ENCODE measurements around the gene CACNA1A.

The CACNA1A gene

DNA sequence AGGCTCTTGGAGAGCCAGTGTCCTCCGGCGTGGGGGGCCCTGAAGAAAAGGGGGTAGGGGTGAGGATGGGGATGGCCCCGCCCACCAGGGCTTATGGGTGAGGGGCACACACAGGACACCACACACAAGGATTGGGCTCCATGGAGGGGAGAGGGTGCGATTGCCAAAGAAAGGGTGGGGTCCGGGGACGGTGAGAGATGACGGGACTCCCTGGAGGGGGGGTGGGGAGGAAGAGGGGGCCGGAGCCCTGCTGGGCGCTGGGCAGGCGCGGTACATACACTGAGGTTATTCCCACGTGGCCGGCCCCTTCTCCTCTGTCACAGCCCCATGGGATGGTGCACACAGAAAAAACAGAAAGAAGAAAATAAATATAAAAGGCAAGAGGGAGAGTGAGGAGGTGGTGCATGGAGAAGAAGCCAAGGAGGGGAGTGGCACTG, 295.9 kb downstream of the CACNA1A start:
- Histone ChIP-seq H3K4me3 (ENCODE audit: low read depth, low read length) (no peak overlapping the region), H3K27ac (ENCODE audit: extremely low read depth, low read depth, low read length) (no peak overlapping the region), H3K4me1 (ENCODE audit: control insufficient read depth, insufficient read depth, low read length) (no peaks in the 10 kb centered on the region), H3K36me3 (ENCODE audit: control insufficient read depth in 2 of 2, insufficient read depth in 1 of 2, low read length in 2 of 2) (no peaks in the 10 kb centered on the region), H3K9me3 (ENCODE audit: control insufficient read depth, insufficient read depth, low read depth, low read length) (no peaks in the 10 kb centered on the region)
- POLR2A ChIA-PET: interaction anchor here (1.5 kb wide), 1 partner anchor 58 kb away, joined by 5 read pairs; no protein-coding TSS in a partner anchor
- TF ChIP-seq ZSCAN16 (tag by site-specific recombination; IDR thresholded peaks at IDR 0.05) (no peak), KLF9 (tag by site-specific recombination; IDR thresholded peaks at IDR 0.05; ENCODE audit: low read depth) (peak; percentile 24; the same call in 1 of the 2 replicates)
- CTCF ChIA-PET: interaction anchor here (0.5 to 1.2 kb wide), 2 partner anchors 55 kb away, joined by 3 read pairs; no protein-coding TSS in a partner anchor

DNA sequence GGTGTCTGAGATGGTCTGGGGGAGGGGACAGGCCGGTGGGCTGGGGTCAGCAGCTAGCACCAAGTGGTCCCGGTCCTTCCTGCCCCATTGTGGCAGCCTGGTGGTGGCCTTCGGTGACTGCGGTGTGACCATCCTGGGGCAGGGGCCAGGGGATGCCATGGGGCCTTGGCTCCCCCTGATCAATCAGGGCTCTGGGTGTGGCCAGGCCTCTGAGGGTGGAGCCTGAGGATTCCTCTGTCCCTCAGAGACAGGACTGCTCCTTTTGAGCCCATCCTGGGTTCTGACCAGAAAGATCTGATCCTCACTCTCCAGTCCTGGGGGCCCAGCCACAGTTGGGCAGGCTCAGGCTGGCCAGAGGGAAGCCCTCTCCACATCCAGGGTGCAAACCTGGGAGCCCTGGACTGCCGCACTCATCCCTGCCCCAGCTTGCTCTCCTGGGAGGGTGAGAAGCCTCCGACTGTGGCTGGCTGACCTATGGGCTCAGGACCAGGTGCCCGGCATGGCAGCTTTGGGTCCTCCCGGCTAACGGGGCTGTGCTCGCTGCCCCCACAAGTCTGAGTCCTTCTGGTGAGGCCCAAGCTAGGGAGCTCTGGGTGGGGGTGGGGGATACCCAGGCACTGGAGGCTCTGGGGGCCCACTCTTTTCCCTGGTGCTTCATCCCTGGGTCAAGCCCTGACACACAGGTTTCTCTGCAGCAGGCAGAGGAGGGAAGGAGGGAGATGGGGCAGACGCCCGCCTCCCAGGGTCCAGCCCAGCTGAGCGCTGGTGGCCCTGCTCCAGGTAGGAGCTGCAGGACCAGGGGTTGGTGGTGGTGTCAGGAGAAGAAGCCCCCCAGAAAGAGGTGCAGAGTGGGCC, 296.6 kb downstream of the CACNA1A start:
- Histone ChIP-seq H3K4me1 (ENCODE audit: control insufficient read depth, insufficient read depth, low read length) (no peaks in the 10 kb centered on the region), H3K4me3 (ENCODE audit: low read depth, low read length) (no peak overlapping the region), H3K27ac (ENCODE audit: extremely low read depth, low read depth, low read length) (no peak overlapping the region), H3K9me3 (ENCODE audit: control insufficient read depth, insufficient read depth, low read depth, low read length) (no peaks in the 10 kb centered on the region), H3K36me3 (ENCODE audit: control insufficient read depth in 2 of 2, insufficient read depth in 1 of 2, low read length in 2 of 2) (no peaks in the 10 kb centered on the region)
- ChIA-PET POLR2A (interaction anchor here (0.6 kb wide), 1 partner anchor 68 kb away, joined by 3 read pairs; no protein-coding TSS in a partner anchor), CTCF (interaction anchor here (0.7 kb wide), 1 partner anchor 38 kb away, joined by 5 read pairs; no protein-coding TSS in a partner anchor)
- TF ChIP-seq KLF16 (tag by site-specific recombination; IDR thresholded peaks at IDR 0.05) (no peak), ZNF514 (tag by site-specific recombination; IDR thresholded peaks at IDR 0.05) (no peak), RBAK (tag by site-specific recombination; IDR thresholded peaks at IDR 0.05) (no peak), GLIS1 (tag by site-specific recombination; IDR thresholded peaks at IDR 0.05) (peak; percentile 7; the same call in 1 of the 2 replicates), ZNF777 (tag by site-specific recombination; IDR thresholded peaks at IDR 0.05; ENCODE audit: borderline replicate concordance) (no peak), ZNF530 (tag by site-specific recombination; IDR thresholded peaks at IDR 0.05; ENCODE audit: low read depth) (no peak)

DNA sequence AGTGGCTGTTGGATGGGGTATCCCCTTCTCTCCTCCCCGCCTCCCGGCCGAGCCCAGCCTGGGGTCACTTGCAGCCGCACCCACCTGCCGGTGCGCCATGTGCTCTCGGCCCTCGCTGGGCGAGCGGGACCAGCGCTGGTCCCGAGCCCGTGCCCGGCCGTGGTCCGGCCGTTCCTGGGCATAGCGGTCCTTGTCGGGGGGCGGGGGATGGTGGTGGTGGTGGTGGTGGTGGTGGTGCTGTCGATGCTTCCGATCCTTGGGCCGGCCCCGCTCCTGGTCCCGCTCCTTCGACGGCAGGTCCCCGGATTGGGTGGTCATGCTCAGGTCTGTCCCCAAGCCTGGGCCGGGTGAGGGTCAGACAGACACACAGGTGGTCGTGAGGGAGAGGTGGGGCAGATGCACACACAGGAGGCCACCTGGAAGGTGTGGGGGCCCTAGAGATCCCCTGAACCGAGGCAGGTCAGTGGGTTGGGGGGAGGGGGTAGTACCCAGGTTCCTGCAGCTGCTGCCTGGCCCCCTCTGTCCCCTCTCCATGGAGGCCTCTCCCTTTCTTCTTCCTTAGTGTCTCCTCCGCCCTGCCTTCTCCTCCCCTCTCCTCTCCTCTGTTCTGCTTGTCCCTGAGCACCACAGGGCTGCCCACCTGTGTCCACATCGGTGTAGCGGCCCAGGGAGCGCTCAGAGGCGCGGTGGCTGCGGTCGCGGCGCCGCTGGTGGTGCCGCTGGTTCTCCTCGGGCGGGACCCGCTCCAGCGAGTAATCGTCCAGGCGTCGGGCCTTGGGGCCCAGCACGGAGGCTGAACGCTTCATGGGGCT, 297.4 kb downstream of the CACNA1A start:
- POLR2A ChIA-PET: no interaction called here
- Histone ChIP-seq H3K36me3 (ENCODE audit: control insufficient read depth in 2 of 2, insufficient read depth in 1 of 2, low read length in 2 of 2) (no peaks in the 10 kb centered on the region), H3K4me1 (ENCODE audit: control insufficient read depth, insufficient read depth, low read length) (no peaks in the 10 kb centered on the region), H3K27ac (ENCODE audit: extremely low read depth, low read depth, low read length) (no peak overlapping the region), H3K9me3 (ENCODE audit: control insufficient read depth, insufficient read depth, low read depth, low read length) (no peaks in the 10 kb centered on the region), H3K4me3 (ENCODE audit: low read depth, low read length) (no peak overlapping the region)
- TF ChIP-seq ZNF2 (tag by site-specific recombination; IDR thresholded peaks at IDR 0.05): no peak
- no peak for TF ChIP-seq ZNF677 (tag by site-specific recombination; IDR thresholded peaks at IDR 0.05)
- TF ChIP-seq ZNF426 (tag by site-specific recombination; IDR thresholded peaks at IDR 0.05): no peak
- CTCF ChIA-PET: interaction anchor here (0.7 kb wide), 1 partner anchor 39 kb away, joined by 5 read pairs; no protein-coding TSS in a partner anchor

- Histone ChIP-seq H3K4me3 (ENCODE audit: low read depth, low read length) (no peak overlapping the region), H3K27ac (ENCODE audit: extremely low read depth, low read depth, low read length) (no peak overlapping the region), H3K9me3 (ENCODE audit: control insufficient read depth, insufficient read depth, low read depth, low read length) (no peaks in the 10 kb centered on the region), H3K36me3 (ENCODE audit: control insufficient read depth in 2 of 2, insufficient read depth in 1 of 2, low read length in 2 of 2) (no peaks in the 10 kb centered on the region), H3K4me1 (ENCODE audit: control insufficient read depth, insufficient read depth, low read length) (no peaks in the 10 kb centered on the region)
- POLR2A ChIA-PET: no interaction called here
- CTCF ChIA-PET: no interaction called here
- TF ChIP-seq ZNF2 (tag by site-specific recombination; IDR thresholded peaks at IDR 0.05): no peak
- no peak for TF ChIP-seq ZBTB6 (tag by site-specific recombination; IDR thresholded peaks at IDR 0.05)
- no peak for TF ChIP-seq ZBTB48 (tag by site-specific recombination; IDR thresholded peaks at IDR 0.05)
- TF ChIP-seq, protein P1, sequence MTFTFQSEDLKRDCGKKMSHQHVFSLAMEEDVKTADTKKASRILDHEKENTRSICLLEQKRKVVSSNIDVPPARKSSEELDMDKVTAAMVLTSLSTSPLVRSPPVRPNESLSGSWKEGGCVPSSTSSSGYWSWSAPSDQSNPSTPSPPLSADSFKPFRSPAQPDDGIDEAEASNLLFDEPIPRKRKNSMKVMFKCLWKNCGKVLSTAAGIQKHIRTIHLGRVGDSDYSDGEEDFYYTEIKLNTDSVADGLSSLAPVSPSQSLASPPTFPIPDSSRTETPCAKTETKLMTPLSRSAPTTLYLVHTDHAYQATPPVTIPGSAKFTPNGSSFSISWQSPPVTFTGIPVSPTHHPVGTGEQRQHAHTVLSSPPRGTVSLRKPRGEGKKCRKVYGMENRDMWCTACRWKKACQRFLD (tag by site-specific recombination; IDR thresholded peaks at IDR 0.05): no peak
- no peak for TF ChIP-seq YY2 (tag by site-specific recombination; IDR thresholded peaks at IDR 0.05)
- no peak for TF ChIP-seq ZNF654 (tag by site-specific recombination; IDR thresholded peaks at IDR 0.05; ENCODE audit: low read depth)
- no peak for TF ChIP-seq ZNF48 (tag by site-specific recombination; IDR thresholded peaks at IDR 0.05)
- no peak for TF ChIP-seq ZFP41 (tag by site-specific recombination; IDR thresholded peaks at IDR 0.05; ENCODE audit: borderline replicate concordance)
- TF ChIP-seq KLF8 (tag by site-specific recombination; IDR thresholded peaks at IDR 0.05): no peak
- no peak for TF ChIP-seq ZNF785 (tag by site-specific recombination; IDR thresholded peaks at IDR 0.05)
- no peak for TF ChIP-seq ZNF184 (tag by site-specific recombination; IDR thresholded peaks at IDR 0.05)
- TF ChIP-seq ZNF645 (tag by site-specific recombination; IDR thresholded peaks at IDR 0.05): no peak
These were observed 298.2 kb downstream of the CACNA1A start for GRCh38 chr19:13207846-13208671.

All from HEK293 (cell line).